Panc1 (cell line): ENCODE results near the gene BTNL8.

Experiments used
- CTCF ChIP-seq: fragments of 450-650 bp; IDR thresholded peaks from 2 replicates; pipeline ENCODE4 v1.5.1; 2017; ENCODE audit warnings: mild to moderate bottlenecking
- TCF7L2 ChIP-seq: IDR thresholded peaks from 2 replicates; pipeline ENCODE4 v1.6.1; 2011; ENCODE audit warnings: mild to moderate bottlenecking, low read depth, low read length, inconsistent platforms

GRCh38 chr5:180922932-180923331, 24.0 kb downstream of the BTNL8 start:
- TF ChIP-seq CTCF (no peak), TCF7L2 (no peak)
